ENCODE measurements around the gene CLPSL1.
A peak's percentile ranks its signal among the peaks of the same experiment; 100 is the strongest.
"Not testable (repeated sequence)": the region's sequence is repeated elsewhere in the genome, so short reads cannot be mapped to it uniquely, and the experiment has no call there.

Gene CLPSL1

DNA sequence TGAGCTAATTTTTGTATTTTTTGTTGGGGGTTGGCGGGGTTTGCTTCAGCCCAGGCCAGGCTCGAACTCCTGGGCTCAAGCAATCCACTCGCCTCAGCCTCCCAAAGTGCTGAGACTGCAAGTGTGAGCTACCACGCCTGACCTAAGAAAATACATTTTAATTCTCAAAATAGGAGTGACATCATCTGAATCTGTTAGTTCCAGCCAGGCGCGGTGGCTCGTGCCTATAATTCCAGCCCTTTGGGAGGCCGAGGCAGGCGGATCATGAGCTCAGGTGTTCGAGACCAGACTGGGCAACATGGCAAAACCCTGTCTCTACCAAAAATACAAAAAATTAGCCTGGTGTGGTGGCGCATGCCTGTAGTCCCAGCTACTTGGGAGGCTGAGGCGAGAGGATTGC lies 46.5 kb upstream of the CLPSL1 start:
- H3K4ac ChIP-seq (ENCODE audit: low read length); H3K9me3 ChIP-seq (replicated peaks in 1 of 2; ENCODE audit: control insufficient read depth in 2 of 2, insufficient read depth in 1 of 2, low read depth in 1 of 2, low read length in 2 of 2); H2AFZ ChIP-seq (ENCODE audit: low read length); H3K18ac ChIP-seq (ENCODE audit: low read length); H3K27me3 ChIP-seq (ENCODE audit: control insufficient read depth in 3 of 3, insufficient read depth in 3 of 3, low read depth in 1 of 3, low read length in 3 of 3); H3K79me1 ChIP-seq (ENCODE audit: low read depth, low read length); H3K27ac ChIP-seq (replicated peaks; ENCODE audit: low read length); H3K14ac ChIP-seq (ENCODE audit: low read length); H3K36me3 ChIP-seq (replicated peaks in 1 of 2; ENCODE audit: control insufficient read depth in 2 of 2, insufficient read depth in 2 of 2, low read length in 2 of 2); H3K9ac ChIP-seq (ENCODE audit: low read depth, low read length, poor library complexity); H4K8ac ChIP-seq (ENCODE audit: low read depth, low read length); H4K91ac ChIP-seq (ENCODE audit: low read depth, low read length, poor library complexity); H3K23ac ChIP-seq (ENCODE audit: low read depth, low read length, poor library complexity); DNase-seq (ENCODE audit: low spot score); H3K4me3 ChIP-seq (ENCODE audit: low read length in 2 of 2); H2BK5ac ChIP-seq (ENCODE audit: low read length); H2BK12ac ChIP-seq (ENCODE audit: low read length); H2AK5ac ChIP-seq (ENCODE audit: low read depth, low read length); H2BK120ac ChIP-seq (ENCODE audit: low read depth, low read length); H2BK15ac ChIP-seq (ENCODE audit: low read length); H3K4me2 ChIP-seq (ENCODE audit: insufficient read depth, low read length, poor library complexity, severe bottlenecking): not testable (repeated sequence)
- WGBS, 2 donors (ENCODE audit: extremely low coverage in 2 of 2, insufficient read length in 2 of 2, insufficient replicate concordance in 1 of 2), result no CpG with 5 or more reads among the region's 12 CpGs
- peaks cover 24 to 34% of the 10 kb centered on the region in 2 donors for H3K4me1 ChIP-seq (ENCODE audit: control insufficient read depth in 2 of 2, insufficient read depth in 1 of 2, low read depth in 1 of 2, low read length in 2 of 2)

DNA sequence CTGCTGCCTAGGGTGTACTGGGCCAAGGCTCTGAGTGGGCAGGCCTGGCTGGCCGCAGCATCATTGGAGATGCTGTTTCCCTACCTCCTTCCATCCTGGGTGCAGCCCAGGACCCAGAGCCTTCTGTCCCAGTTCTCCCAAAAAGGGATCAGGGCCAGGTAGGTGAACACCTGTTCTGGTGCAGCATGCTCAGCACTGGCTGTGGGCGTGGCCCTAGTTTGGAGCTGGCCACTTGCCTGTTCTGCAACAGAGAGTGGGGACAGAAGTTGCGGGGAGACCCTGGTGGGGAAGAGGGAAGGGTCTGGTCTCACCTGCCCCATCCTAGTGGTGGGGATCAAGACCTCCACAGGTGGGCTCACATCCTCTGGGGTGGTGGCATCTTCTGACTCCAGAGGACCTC lies 45.4 kb upstream of the CLPSL1 start:
- Histone ChIP-seq H3K36me3 (replicated peaks in 1 of 2; ENCODE audit: control insufficient read depth in 2 of 2, insufficient read depth in 2 of 2, low read length in 2 of 2) (no peaks in the 10 kb centered on the region), H3K4me2 (ENCODE audit: insufficient read depth, low read length, poor library complexity, severe bottlenecking) (no peak overlapping the region), H4K8ac (ENCODE audit: low read depth, low read length) (no peak overlapping the region), H3K4me3 (ENCODE audit: low read length in 2 of 2) (no peak overlapping the region), H3K18ac (ENCODE audit: low read length) (peak overlapping the region; percentile 36), H3K23ac (ENCODE audit: low read depth, low read length, poor library complexity) (peak overlapping the region; percentile 16), H2BK120ac (ENCODE audit: low read depth, low read length) (peak overlapping the region; percentile 32), H3K4me1 (ENCODE audit: control insufficient read depth in 2 of 2, insufficient read depth in 1 of 2, low read depth in 1 of 2, low read length in 2 of 2) (peaks cover 25 to 35% of the 10 kb centered on the region in 2 donors), H3K9ac (ENCODE audit: low read depth, low read length, poor library complexity) (no peak overlapping the region), H2AFZ (ENCODE audit: low read length) (no peak overlapping the region), H3K14ac (ENCODE audit: low read length) (no peak overlapping the region), H2BK5ac (ENCODE audit: low read length) (no peak overlapping the region), H3K4ac (ENCODE audit: low read length) (no peak overlapping the region), H4K91ac (ENCODE audit: low read depth, low read length, poor library complexity) (no peak overlapping the region), H2BK15ac (ENCODE audit: low read length) (peak overlapping the region; percentile 32), H2AK5ac (ENCODE audit: low read depth, low read length) (peak overlapping the region; percentile 92), H3K79me1 (ENCODE audit: low read depth, low read length) (no peaks in the 10 kb centered on the region), H3K9me3 (replicated peaks in 1 of 2; ENCODE audit: control insufficient read depth in 2 of 2, insufficient read depth in 1 of 2, low read depth in 1 of 2, low read length in 2 of 2) (no peaks in the 10 kb centered on the region), H2BK12ac (ENCODE audit: low read length) (peak overlapping the region; percentile 95), H3K27ac (replicated peaks; ENCODE audit: low read length) (no peak overlapping the region), H3K27me3 (ENCODE audit: control insufficient read depth in 3 of 3, insufficient read depth in 3 of 3, low read depth in 1 of 3, low read length in 3 of 3) (no peaks in the 10 kb centered on the region)
- WGBS, 2 donors (ENCODE audit: extremely low coverage in 2 of 2, insufficient read length in 2 of 2, insufficient replicate concordance in 1 of 2), result no CpG with 5 or more reads among the region's 3 CpGs
- no peak for DNase-seq (ENCODE audit: low spot score)

GRCh38 chr6:35736253-35736894 lies 44.4 kb upstream of the CLPSL1 start:
- WGBS, 2 donors (ENCODE audit: extremely low coverage in 2 of 2, insufficient read length in 2 of 2, insufficient replicate concordance in 1 of 2), result no CpG with 5 or more reads among the region's 8 CpGs

GRCh38 chr6:35736982-35737412 lies 43.8 kb upstream of the CLPSL1 start, which contains the start of gene ARMC12:
Gene ARMC12 (plus strand): TSS chr6:35737032. CDS start chr6:35737109, 77 bp downstream.
- WGBS, 2 donors (ENCODE audit: extremely low coverage in 2 of 2, insufficient read length in 2 of 2, insufficient replicate concordance in 1 of 2), result no CpG with 5 or more reads among the region's 10 CpGs
- Histone ChIP-seq H2BK15ac (ENCODE audit: low read length) (peak within 1 kb of the TSS; percentile 100), H3K4me2 (ENCODE audit: insufficient read depth, low read length, poor library complexity, severe bottlenecking) (no peak within 1 kb of the TSS), H2AK5ac (ENCODE audit: low read depth, low read length) (peak within 1 kb of the TSS; percentile 93), H3K9me3 (replicated peaks in 1 of 2; ENCODE audit: control insufficient read depth in 2 of 2, insufficient read depth in 1 of 2, low read depth in 1 of 2, low read length in 2 of 2) (no peaks in the 10 kb centered on the region), H3K18ac (ENCODE audit: low read length) (peak within 1 kb of the TSS; percentile 98), H3K4me3 (ENCODE audit: low read length in 2 of 2) (no peak within 1 kb of the TSS), H2BK5ac (ENCODE audit: low read length) (no peak within 1 kb of the TSS), H2BK120ac (ENCODE audit: low read depth, low read length) (peak within 1 kb of the TSS; percentile 95), H3K23ac (ENCODE audit: low read depth, low read length, poor library complexity) (peak within 1 kb of the TSS; percentile 56), H3K27ac (replicated peaks; ENCODE audit: low read length) (no peak within 1 kb of the TSS), H2AFZ (ENCODE audit: low read length) (peak within 1 kb of the TSS; percentile 81), H3K4me1 (ENCODE audit: control insufficient read depth in 2 of 2, insufficient read depth in 1 of 2, low read depth in 1 of 2, low read length in 2 of 2) (peaks cover 31 to 39% of the 10 kb centered on the region in 2 donors), H3K36me3 (replicated peaks in 1 of 2; ENCODE audit: control insufficient read depth in 2 of 2, insufficient read depth in 2 of 2, low read length in 2 of 2) (no peaks in the 10 kb centered on the region), H3K14ac (ENCODE audit: low read length) (no peak within 1 kb of the TSS), H3K9ac (ENCODE audit: low read depth, low read length, poor library complexity) (no peak within 1 kb of the TSS), H2BK12ac (ENCODE audit: low read length) (peak within 1 kb of the TSS; percentile 92), H4K91ac (ENCODE audit: low read depth, low read length, poor library complexity) (peak within 1 kb of the TSS; percentile 89), H3K4ac (ENCODE audit: low read length) (peak within 1 kb of the TSS; percentile 68), H3K79me1 (ENCODE audit: low read depth, low read length) (no peaks in the 10 kb centered on the region), H3K27me3 (ENCODE audit: control insufficient read depth in 3 of 3, insufficient read depth in 3 of 3, low read depth in 1 of 3, low read length in 3 of 3) (no peaks in the 10 kb centered on the region), H4K8ac (ENCODE audit: low read depth, low read length) (no peak within 1 kb of the TSS)
- no peak for DNase-seq (ENCODE audit: low spot score)

More at GRCh38 chr6:35736253-35736894, 44.4 kb upstream of the CLPSL1 start:
- no peaks in the 10 kb centered on the region for H3K9me3 ChIP-seq (replicated peaks in 1 of 2; ENCODE audit: control insufficient read depth in 2 of 2, insufficient read depth in 1 of 2, low read depth in 1 of 2, low read length in 2 of 2)
- H3K18ac ChIP-seq (ENCODE audit: low read length), result no peak overlapping the region
- no peak overlapping the region for H2BK12ac ChIP-seq (ENCODE audit: low read length)
- H3K79me1 ChIP-seq (ENCODE audit: low read depth, low read length), result no peaks in the 10 kb centered on the region
- peak; percentile 78 for DNase-seq (ENCODE audit: low spot score)
- no peak overlapping the region for H3K27ac ChIP-seq (replicated peaks; ENCODE audit: low read length)
- H4K91ac ChIP-seq (ENCODE audit: low read depth, low read length, poor library complexity), result no peak overlapping the region
- peaks cover 31 to 39% of the 10 kb centered on the region in 2 donors for H3K4me1 ChIP-seq (ENCODE audit: control insufficient read depth in 2 of 2, insufficient read depth in 1 of 2, low read depth in 1 of 2, low read length in 2 of 2)
- no peak overlapping the region for H3K14ac ChIP-seq (ENCODE audit: low read length)
- no peak overlapping the region for H3K9ac ChIP-seq (ENCODE audit: low read depth, low read length, poor library complexity)
- peak overlapping the region; percentile 41 for H2AFZ ChIP-seq (ENCODE audit: low read length)
- peak overlapping the region; percentile 93 for H2AK5ac ChIP-seq (ENCODE audit: low read depth, low read length)
- no peak overlapping the region for H3K4me3 ChIP-seq (ENCODE audit: low read length in 2 of 2)
- H2BK5ac ChIP-seq (ENCODE audit: low read length), result no peak overlapping the region
- H3K27me3 ChIP-seq (ENCODE audit: control insufficient read depth in 3 of 3, insufficient read depth in 3 of 3, low read depth in 1 of 3, low read length in 3 of 3), result no peaks in the 10 kb centered on the region
- no peak overlapping the region for H3K4ac ChIP-seq (ENCODE audit: low read length)
- H3K36me3 ChIP-seq (replicated peaks in 1 of 2; ENCODE audit: control insufficient read depth in 2 of 2, insufficient read depth in 2 of 2, low read length in 2 of 2), result no peaks in the 10 kb centered on the region
- no peak overlapping the region for H4K8ac ChIP-seq (ENCODE audit: low read depth, low read length)
- no peak overlapping the region for H2BK120ac ChIP-seq (ENCODE audit: low read depth, low read length)
- H3K4me2 ChIP-seq (ENCODE audit: insufficient read depth, low read length, poor library complexity, severe bottlenecking), result no peak overlapping the region
- no peak overlapping the region for H3K23ac ChIP-seq (ENCODE audit: low read depth, low read length, poor library complexity)
- peak overlapping the region; percentile 100 for H2BK15ac ChIP-seq (ENCODE audit: low read length)

Measured in neuronal stem cell (in vitro differentiated cells).